PC-3 (cell line): ENCODE results near the gene GABRG3.

Experiments
- EZH2phosphoT487 ChIP-seq: fragments of 300-600 bp; sonication (generic); IDR thresholded peaks from 2 replicates; pipeline ENCODE4 v1.6.1; 2018; ENCODE audit warnings: mild to moderate bottlenecking, antibody characterized with exemption, low read length, borderline replicate concordance
- TF ChIP-seq, protein P1 (sequence below): fragments of 300-600 bp; sonication (generic); conservative IDR thresholded peaks from 2 replicates; pipeline ENCODE4 v1.5.1; 2017; ENCODE audit warnings: antibody characterized with exemption, low read depth, mild to moderate bottlenecking, low read length

DNA sequence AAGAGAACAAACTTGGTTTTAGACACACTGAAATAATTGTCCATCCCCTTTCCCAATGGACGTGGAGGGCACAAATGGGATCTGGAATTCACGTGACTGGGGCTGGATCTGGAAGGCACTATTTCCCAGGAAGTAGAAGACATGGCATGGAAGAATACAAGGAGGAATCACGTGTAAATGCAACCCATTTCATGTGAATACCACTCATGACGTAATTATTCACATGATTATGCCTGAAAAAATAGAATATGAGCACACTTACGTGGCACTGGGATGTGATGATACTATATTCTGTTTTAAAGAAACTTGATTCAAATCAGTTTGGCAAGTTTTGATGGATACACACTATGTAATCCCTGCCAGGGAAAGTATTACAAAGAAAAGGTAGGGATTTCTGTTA lies 477.3 kb downstream of the GABRG3 start:
- TF ChIP-seq, protein P1, sequence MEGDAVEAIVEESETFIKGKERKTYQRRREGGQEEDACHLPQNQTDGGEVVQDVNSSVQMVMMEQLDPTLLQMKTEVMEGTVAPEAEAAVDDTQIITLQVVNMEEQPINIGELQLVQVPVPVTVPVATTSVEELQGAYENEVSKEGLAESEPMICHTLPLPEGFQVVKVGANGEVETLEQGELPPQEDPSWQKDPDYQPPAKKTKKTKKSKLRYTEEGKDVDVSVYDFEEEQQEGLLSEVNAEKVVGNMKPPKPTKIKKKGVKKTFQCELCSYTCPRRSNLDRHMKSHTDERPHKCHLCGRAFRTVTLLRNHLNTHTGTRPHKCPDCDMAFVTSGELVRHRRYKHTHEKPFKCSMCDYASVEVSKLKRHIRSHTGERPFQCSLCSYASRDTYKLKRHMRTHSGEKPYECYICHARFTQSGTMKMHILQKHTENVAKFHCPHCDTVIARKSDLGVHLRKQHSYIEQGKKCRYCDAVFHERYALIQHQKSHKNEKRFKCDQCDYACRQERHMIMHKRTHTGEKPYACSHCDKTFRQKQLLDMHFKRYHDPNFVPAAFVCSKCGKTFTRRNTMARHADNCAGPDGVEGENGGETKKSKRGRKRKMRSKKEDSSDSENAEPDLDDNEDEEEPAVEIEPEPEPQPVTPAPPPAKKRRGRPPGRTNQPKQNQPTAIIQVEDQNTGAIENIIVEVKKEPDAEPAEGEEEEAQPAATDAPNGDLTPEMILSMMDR = no peak
- TF ChIP-seq EZH2phosphoT487 = no peak
